GM12865 (cell line): ENCODE data around the gene MYOZ1.
"Not testable (repeated sequence)": the region's sequence is repeated elsewhere in the genome, so short reads cannot be mapped to it uniquely, and the experiment has no call there.

ENCODE experiments used
- DNase-seq: peaks from one replicate; pipeline ENCODE4 v3.0.0; 2010; ENCODE audit warnings: low read depth
- H3K4me3 ChIP-seq: 2 replicates; pipeline ENCODE4 v1.5.1; 2011; ENCODE audit warnings: mild to moderate bottlenecking, low read depth, low read length, control low read depth
- TF ChIP-seq, protein P1 (sequence below): IDR thresholded peaks from 2 replicates; pipeline ENCODE4 v1.5.1; 2011; ENCODE audit warnings: low read length, control low read depth, low read depth, inconsistent platforms; ENCODE audit not compliant: insufficient read depth; ENCODE audit errors: missing control alignments

Gene MYOZ1, protein sequence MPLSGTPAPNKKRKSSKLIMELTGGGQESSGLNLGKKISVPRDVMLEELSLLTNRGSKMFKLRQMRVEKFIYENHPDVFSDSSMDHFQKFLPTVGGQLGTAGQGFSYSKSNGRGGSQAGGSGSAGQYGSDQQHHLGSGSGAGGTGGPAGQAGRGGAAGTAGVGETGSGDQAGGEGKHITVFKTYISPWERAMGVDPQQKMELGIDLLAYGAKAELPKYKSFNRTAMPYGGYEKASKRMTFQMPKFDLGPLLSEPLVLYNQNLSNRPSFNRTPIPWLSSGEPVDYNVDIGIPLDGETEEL

DNA sequence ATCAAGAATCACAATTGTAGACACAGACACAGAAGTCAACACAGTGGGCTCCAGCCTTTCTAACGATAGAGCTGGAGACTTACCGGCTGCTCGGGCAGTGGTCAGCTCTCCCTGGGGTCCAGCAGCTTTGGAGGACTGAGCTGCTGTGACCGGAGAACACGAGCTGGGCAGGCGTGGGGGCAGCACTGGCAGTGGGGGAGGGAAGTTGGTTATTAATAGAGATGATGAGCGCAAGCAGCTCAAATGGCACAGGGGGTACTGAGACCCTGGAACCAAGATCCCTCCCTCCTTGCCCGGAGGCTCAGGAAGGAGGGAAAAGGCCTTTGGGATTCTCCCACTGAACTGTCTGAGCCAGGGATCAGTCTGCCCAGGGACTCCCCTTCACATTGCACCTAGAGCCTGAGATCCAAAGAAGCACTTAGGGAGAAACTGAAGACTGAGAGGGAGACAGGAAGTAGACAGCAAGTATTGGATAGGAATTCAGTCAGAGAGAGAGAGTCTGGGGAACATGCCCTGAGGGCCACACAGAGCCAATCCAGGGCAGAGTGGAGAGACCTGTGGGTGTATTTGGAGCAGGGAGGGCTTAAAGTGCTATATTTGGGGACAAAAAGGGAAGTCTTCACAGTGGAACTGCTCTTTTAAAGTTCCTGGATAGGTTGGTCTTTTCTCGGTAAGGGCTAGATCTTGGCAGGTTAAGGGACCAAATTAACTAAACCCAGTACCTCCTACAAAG is at the start of gene MYOZ1:
TSS of gene MYOZ1 (minus strand) at position 147 of the 733 bp plus-strand sequence. CDS start 1,457 bp downstream, outside the sequence.
- no peak for DNase-seq

DNA sequence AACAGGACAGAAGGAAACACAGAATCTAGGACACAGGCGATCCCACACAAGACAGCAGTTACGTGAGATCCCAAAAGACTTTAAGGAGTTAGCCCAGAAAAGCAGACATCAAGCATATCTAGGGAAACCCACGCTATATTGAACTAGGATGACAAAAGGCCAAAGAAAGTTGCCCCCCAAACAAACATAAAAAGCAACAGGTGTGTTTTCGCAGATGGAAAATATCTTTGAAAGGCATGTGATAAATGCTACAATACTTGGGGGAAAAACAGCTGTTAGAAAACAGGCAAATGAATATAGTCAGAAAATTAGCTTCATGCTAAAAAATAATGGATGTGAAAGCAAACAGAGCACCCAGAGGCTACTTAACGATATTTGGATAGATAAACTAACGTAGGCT is 49.5 kb upstream of the MYOZ1 start:
- not testable (repeated sequence) for DNase-seq, H3K4me3 ChIP-seq

More for the DNA sequence above, at the start of gene MYOZ1:
- H3K4me3 ChIP-seq = no peak within 1 kb of the TSS
- TF ChIP-seq, protein P1, sequence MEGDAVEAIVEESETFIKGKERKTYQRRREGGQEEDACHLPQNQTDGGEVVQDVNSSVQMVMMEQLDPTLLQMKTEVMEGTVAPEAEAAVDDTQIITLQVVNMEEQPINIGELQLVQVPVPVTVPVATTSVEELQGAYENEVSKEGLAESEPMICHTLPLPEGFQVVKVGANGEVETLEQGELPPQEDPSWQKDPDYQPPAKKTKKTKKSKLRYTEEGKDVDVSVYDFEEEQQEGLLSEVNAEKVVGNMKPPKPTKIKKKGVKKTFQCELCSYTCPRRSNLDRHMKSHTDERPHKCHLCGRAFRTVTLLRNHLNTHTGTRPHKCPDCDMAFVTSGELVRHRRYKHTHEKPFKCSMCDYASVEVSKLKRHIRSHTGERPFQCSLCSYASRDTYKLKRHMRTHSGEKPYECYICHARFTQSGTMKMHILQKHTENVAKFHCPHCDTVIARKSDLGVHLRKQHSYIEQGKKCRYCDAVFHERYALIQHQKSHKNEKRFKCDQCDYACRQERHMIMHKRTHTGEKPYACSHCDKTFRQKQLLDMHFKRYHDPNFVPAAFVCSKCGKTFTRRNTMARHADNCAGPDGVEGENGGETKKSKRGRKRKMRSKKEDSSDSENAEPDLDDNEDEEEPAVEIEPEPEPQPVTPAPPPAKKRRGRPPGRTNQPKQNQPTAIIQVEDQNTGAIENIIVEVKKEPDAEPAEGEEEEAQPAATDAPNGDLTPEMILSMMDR = no peak

DNA sequence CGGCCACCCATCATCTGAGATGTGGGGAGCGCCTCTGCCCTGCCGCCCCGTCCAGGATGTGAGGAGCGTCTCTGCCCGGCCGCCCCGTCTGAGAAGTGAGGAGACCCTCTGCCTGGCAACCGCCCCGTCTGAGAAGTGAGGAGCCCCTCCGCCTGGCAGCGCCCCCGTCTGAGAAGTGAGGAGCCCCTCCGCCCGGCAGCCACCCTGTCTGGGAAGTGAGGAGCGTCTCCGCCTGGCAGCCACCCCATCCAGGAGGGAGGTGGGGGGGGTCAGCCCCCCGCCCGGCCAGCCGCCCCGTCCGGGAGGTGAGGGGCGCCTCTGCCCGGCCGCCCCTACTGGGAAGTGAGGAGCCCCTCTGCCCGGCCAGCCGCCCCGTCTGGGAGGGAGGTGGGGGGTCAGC is 48.3 kb upstream of the MYOZ1 start:
- H3K4me3 ChIP-seq, DNase-seq: not testable (repeated sequence)

DNA sequence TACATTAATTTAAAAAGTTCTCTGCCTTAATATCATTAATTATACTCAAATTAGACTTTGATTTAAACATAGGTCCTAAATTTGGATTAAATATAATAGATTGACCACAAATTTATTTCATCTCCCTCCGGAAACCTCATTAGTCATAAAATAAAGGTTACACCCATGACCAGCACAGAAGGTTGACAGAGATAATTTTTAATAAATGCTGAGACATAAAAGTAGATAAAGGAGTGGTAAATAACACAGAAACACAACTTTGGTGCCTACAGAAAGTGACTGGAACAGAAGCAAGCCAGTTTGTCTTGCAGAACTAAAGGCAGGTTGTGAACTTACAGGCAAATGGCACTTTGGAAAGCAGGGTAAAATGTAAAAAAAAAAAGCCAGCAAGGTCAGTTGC is 46.4 kb upstream of the MYOZ1 start:
- H3K4me3 ChIP-seq, DNase-seq: not testable (repeated sequence)

DNA sequence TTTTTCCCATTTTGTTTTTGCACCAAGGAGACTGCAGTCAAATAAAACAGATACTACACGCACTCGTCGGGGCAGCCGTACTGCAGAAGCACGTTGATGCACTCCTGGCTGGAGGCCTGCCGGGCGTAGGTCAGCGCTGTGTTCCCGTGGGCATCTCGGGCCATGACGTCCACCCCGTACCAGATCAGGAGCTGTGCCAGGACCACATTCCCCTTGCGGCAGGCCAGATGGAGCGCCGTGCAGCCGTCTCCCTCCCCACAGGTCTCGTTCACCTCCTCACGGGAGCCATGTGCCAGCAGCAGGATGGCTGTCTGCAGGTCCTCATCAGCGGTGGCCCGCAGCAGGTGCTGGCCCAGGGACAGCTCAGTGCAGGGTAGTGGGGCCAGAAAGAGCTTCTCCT is 33.3 kb upstream of the MYOZ1 start:
- not testable (repeated sequence) for DNase-seq, H3K4me3 ChIP-seq

DNA sequence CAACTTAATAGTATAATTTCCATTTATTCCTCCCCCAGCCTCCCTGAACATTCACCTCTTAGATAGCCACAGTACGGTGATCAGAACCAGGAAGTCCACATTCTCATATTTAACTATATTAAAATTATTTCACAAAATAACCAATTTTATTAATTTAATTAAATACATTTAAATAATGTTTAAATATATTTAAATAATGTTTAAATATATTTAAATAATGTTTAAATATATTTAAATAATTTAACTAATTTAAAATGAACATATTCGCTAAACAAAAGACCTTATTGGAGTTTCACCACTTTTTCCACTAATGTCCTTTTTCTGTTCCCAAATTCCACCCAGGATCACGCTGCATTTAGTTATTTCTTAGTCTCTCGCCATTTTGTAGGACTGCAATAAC is 27.1 kb upstream of the MYOZ1 start:
- not testable (repeated sequence) for DNase-seq

DNA sequence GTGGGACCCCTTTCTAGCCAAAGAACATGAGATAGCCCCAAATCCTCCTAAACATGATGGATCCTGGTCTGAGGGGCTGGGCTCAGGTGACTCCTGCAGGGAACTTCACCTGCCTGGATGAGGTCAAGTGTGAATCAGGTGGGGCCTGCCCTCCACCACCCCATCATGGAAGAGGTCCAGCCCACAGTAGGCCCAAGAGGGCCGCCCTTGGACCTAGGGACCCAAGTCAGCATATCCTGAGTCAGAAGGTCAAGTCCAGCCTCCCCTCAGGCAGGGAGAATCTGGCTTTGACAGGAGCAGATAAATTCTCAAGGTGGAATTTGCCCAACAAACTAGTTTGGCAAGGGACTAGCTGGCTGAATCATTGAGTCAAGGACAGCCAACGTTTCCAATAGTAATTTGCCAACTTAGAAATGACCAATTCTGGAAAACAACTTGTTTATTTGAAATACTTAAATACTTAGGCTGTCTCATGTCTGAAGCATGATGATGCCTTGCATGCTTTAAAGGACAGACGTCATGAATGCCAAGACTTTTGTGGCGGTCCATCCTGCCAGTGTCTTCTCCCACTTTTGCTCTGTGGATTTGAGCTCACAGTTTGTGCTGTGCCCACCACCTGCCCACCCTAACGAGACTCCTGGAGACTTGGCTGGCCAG is 25.0 kb upstream of the MYOZ1 start:
- DNase-seq, H3K4me3 ChIP-seq: not testable (repeated sequence)

More for the DNA sequence above, 27.1 kb upstream of the MYOZ1 start:
- not testable (repeated sequence) for H3K4me3 ChIP-seq

DNA sequence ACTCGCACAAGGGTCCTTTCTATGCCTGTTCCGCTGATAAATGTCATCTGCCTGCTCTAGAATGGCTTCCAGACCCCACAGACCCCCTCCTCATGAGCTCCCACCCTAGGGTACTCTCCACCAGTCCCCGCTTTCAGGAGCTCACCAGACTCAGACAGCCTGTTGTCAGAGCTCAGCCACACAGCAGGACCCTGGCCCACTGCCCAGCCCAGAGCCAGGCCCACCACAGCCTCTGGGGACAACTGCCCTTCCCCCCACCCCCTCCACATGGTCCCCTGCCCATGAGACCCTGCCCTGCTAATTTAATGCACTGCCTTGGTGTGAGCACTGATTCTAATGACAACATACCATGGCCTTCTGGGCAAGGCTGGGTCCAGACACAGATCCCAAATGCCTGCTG is 24.3 kb upstream of the MYOZ1 start:
- H3K4me3 ChIP-seq = not testable (repeated sequence)

DNA sequence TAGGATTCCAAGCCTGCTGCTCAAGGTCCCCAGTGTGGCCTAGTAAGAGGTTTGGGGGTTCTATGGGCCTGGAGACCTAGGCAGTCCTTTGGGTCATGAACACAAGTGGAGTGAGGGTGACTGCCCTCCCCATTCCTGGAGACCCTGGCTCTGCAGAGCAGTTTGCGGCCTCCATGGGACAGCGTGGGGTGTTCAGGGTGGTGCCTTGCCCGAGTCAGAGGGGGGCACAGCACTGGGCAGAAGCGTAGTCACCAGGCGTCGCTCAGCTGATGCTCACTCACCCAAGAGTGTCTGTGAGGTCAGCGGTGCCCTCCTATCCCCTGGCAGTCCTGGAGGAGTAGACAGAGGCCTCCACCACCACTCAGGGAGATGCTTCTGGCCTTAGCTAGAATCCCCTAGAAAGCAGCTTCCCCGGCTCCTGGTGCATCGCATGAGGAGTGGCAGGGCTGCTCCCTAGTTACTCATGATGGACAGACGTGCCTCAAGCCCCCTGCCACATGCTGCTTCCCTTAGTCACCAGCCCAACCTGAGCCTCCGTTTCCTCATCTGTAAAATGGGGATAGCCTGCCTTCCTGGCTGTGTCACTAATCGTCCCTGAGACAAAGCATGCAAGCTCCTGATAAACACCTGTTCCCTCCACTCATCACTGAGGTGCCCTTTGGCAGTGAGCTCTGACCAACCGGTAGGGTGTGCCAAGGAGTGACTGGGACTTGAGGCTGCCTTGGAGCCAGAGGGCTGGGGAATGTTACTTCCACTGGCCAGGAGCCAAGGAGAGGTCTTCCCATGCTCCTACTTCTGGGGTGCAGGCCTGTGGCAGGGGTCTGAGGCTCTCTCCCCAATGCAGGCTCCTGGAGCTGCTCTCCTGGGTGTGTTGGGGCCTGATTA is 23.1 kb upstream of the MYOZ1 start:
- not testable (repeated sequence) for DNase-seq, H3K4me3 ChIP-seq

More for the DNA sequence above, 24.3 kb upstream of the MYOZ1 start:
- not testable (repeated sequence) for DNase-seq

DNA sequence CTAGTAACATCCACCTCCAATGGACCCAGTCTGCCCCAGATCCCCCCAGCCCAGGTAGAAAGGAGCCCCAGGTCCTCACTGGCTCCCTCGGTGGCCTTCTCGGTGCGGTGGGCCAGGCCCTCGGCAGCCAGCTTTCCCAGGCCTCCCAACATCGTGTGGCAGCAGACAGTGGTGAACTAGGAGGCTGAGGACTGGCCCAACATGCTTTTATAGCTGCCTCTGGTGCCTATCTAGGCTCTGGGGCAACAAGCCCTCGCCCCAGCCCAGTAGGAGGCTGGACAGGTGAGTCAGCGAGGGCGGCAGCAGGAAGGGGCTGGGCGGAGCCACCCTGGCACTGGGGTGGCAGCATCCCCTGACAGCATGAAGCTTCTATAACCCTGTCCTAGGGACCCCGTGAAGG is 22.3 kb upstream of the MYOZ1 start:
- not testable (repeated sequence) for H3K4me3 ChIP-seq, DNase-seq

DNA sequence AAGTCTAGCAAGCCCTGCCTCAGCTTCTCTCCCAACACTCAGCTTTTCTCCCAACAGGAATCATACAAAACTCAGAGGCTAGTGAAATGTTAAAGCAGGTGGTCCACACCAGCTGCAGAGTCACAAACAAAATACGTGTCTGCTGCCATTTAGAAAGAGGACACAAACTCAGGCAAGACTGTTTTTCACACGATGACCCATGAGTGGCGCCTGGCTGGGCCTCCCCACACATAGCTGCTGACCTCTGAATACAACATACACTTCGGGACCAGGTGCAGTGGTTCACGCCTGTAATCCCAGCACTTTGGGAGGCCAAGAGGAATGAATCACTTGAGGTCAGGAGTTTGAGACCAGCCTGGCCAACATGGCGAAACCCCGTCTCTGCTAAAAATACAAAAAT is 21.4 kb upstream of the MYOZ1 start:
- H3K4me3 ChIP-seq, DNase-seq: not testable (repeated sequence)

DNA sequence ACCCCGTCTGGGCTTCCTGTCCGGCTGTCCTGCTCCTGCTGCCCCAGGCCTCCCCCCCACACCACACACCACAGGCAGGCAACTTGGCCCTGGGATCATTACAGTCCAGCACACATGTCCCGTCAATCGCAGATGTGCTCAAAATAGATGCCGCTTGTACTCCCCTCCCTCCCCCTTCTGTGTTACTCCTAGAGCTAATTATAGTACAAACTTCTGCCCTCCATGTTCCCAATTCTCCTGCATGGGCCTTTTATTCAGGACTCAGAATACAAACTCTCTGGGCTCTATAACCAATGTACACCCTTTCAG is 14.7 kb upstream of the MYOZ1 start, which contains the start of gene SYNPO2L:
TSS of gene SYNPO2L (minus strand) at position 40 of the 309 bp plus-strand sequence. CDS start 107 bp downstream, outside the sequence.
- TF ChIP-seq, protein P1 = no peak
- no peak within 1 kb of the TSS for H3K4me3 ChIP-seq
- no peak for DNase-seq
